ENCODE results near the gene JPH2.

JPH2 gene

GRCh38 chr20:44159711-44160110, 27.3 kb downstream of the JPH2 start:
- peaks cover 57% of the 10 kb centered on the region for H3K27me3 Mint-ChIP-seq
- no peak overlapping the region for H3K27ac Mint-ChIP-seq
- H3K9me3 Mint-ChIP-seq: peaks cover 0 to 8% of the 10 kb centered on the region in 2 donors
- ATAC-seq (no peak), DNase-seq (no peak)
- no peaks in the 10 kb centered on the region for H3K4me1 Mint-ChIP-seq
- H3K4me3 Mint-ChIP-seq: no peak overlapping the region

- ATAC-seq (no peak), DNase-seq (no peak)
- Mint-ChIP-seq H3K4me1 (no peaks in the 10 kb centered on the region), H3K27me3 (peaks cover 51% of the 10 kb centered on the region), H3K4me3 (no peak overlapping the region), H3K27ac (no peak overlapping the region), H3K9me3 (peaks cover 0 to 8% of the 10 kb centered on the region in 2 donors)
These were observed 27.9 kb downstream of the JPH2 start for GRCh38 chr20:44159125-44159524.

- Mint-ChIP-seq H3K4me1 (peaks cover 11% of the 10 kb centered on the region), H3K27ac (no peak overlapping the region), H3K9me3 (peaks cover 0 to 8% of the 10 kb centered on the region in 2 donors), H3K27me3 (peaks cover 35% of the 10 kb centered on the region), H3K4me3 (no peak overlapping the region)
- DNase-seq (no peak), ATAC-seq (no peak)
These were observed 29.9 kb downstream of the JPH2 start for GRCh38 chr20:44157061-44157460.

- no peak for ATAC-seq
- DNase-seq: no peak
- Mint-ChIP-seq H3K27ac (no peak overlapping the region), H3K4me3 (no peak overlapping the region), H3K27me3 (peaks cover 35% of the 10 kb centered on the region), H3K9me3 (peaks cover 0 to 8% of the 10 kb centered on the region in 2 donors), H3K4me1 (peaks cover 11% of the 10 kb centered on the region)
These were observed 32.4 kb downstream of the JPH2 start for GRCh38 chr20:44154521-44155001.

GRCh38 chr20:44153636-44154043, 33.3 kb downstream of the JPH2 start:
- Mint-ChIP-seq H3K4me3 (no peak overlapping the region), H3K27ac (peak overlapping the region; percentile 86 to 87), H3K27me3 (peaks cover 26% of the 10 kb centered on the region), H3K4me1 (peaks cover 11% of the 10 kb centered on the region), H3K9me3 (no peaks in the 10 kb centered on the region)
- peak; percentile 66 for ATAC-seq
- peak in 1 of 2 donors; percentile 11 for DNase-seq

GRCh38 chr20:44151621-44152416, 35.2 kb downstream of the JPH2 start:
- Mint-ChIP-seq H3K4me3 (no peak overlapping the region), H3K4me1 (peaks cover 11% of the 10 kb centered on the region)
- ATAC-seq: no peak

GRCh38 chr20:44146272-44146671, 40.7 kb downstream of the JPH2 start:
- H3K9me3 Mint-ChIP-seq: no peaks in the 10 kb centered on the region

More at GRCh38 chr20:44151621-44152416, 35.2 kb downstream of the JPH2 start:
- Mint-ChIP-seq H3K27ac (no peak overlapping the region), H3K27me3 (peaks cover 9% of the 10 kb centered on the region), H3K9me3 (no peaks in the 10 kb centered on the region)
- no peak for DNase-seq

GRCh38 chr20:44145131-44145775, 41.7 kb downstream of the JPH2 start:
- H3K27ac Mint-ChIP-seq: no peak overlapping the region
- H3K9me3 Mint-ChIP-seq: no peaks in the 10 kb centered on the region

More at GRCh38 chr20:44146272-44146671, 40.7 kb downstream of the JPH2 start:
- Mint-ChIP-seq H3K27me3 (peaks cover 15% of the 10 kb centered on the region), H3K27ac (peak overlapping the region in 1 of 2 donors; percentile 72), H3K4me1 (no peaks in the 10 kb centered on the region), H3K4me3 (no peak overlapping the region)
- ATAC-seq (no peak), DNase-seq (no peak)

GRCh38 chr20:44143936-44144335, 43.1 kb downstream of the JPH2 start:
- Mint-ChIP-seq H3K4me3 (no peak overlapping the region), H3K27me3 (peaks cover 33% of the 10 kb centered on the region), H3K9me3 (no peaks in the 10 kb centered on the region), H3K4me1 (no peaks in the 10 kb centered on the region), H3K27ac (no peak overlapping the region)
- DNase-seq (no peak), ATAC-seq (no peak)

More at GRCh38 chr20:44145131-44145775, 41.7 kb downstream of the JPH2 start:
- H3K4me1 Mint-ChIP-seq: no peaks in the 10 kb centered on the region
- no peak for DNase-seq
- peaks cover 25% of the 10 kb centered on the region for H3K27me3 Mint-ChIP-seq
- H3K4me3 Mint-ChIP-seq: no peak overlapping the region
- no peak for ATAC-seq

GRCh38 chr20:44142413-44142812, 44.6 kb downstream of the JPH2 start:
- no peaks in the 10 kb centered on the region for H3K4me1 Mint-ChIP-seq
- H3K4me3 Mint-ChIP-seq: no peak overlapping the region
- no peak for ATAC-seq
- peak overlapping the region in 1 of 2 donors; percentile 6 for H3K27ac Mint-ChIP-seq
- H3K9me3 Mint-ChIP-seq: no peaks in the 10 kb centered on the region
- peaks cover 41% of the 10 kb centered on the region for H3K27me3 Mint-ChIP-seq
- no peak for DNase-seq

GRCh38 chr20:44141873-44142272, 45.1 kb downstream of the JPH2 start:
- no peaks in the 10 kb centered on the region for H3K4me1 Mint-ChIP-seq
- no peak for ATAC-seq
- no peak overlapping the region for H3K4me3 Mint-ChIP-seq
- no peak for DNase-seq
- H3K27me3 Mint-ChIP-seq: peaks cover 41% of the 10 kb centered on the region
- no peaks in the 10 kb centered on the region for H3K9me3 Mint-ChIP-seq
- H3K27ac Mint-ChIP-seq: no peak overlapping the region

GRCh38 chr20:44138867-44139266, 48.1 kb downstream of the JPH2 start:
- H3K27me3 Mint-ChIP-seq: peaks cover 41% of the 10 kb centered on the region
- ATAC-seq (no peak), DNase-seq (no peak)
- no peak overlapping the region for H3K27ac Mint-ChIP-seq
- H3K4me1 Mint-ChIP-seq: no peaks in the 10 kb centered on the region
- no peak overlapping the region for H3K4me3 Mint-ChIP-seq
- no peaks in the 10 kb centered on the region for H3K9me3 Mint-ChIP-seq

- ATAC-seq (no peak), DNase-seq (no peak)
- Mint-ChIP-seq H3K27me3 (peaks cover 29% of the 10 kb centered on the region), H3K9me3 (no peaks in the 10 kb centered on the region), H3K4me1 (no peaks in the 10 kb centered on the region), H3K27ac (no peak overlapping the region), H3K4me3 (no peak overlapping the region)
These were observed 49.7 kb downstream of the JPH2 start for GRCh38 chr20:44137266-44137801.

GRCh38 chr20:44136579-44137265, 50.3 kb downstream of the JPH2 start:
- DNase-seq: no peak
- Mint-ChIP-seq H3K4me3 (no peak overlapping the region), H3K9me3 (no peaks in the 10 kb centered on the region), H3K4me1 (no peaks in the 10 kb centered on the region), H3K27me3 (peaks cover 26% of the 10 kb centered on the region), H3K27ac (peak overlapping the region in 1 of 2 donors; percentile 71)
- ATAC-seq: no peak

GRCh38 chr20:44135417-44136204, 51.4 kb downstream of the JPH2 start:
- Mint-ChIP-seq H3K9me3 (no peaks in the 10 kb centered on the region), H3K27ac (no peak overlapping the region), H3K27me3 (peaks cover 20% of the 10 kb centered on the region), H3K4me3 (no peak overlapping the region), H3K4me1 (no peaks in the 10 kb centered on the region)
- no peak for DNase-seq
- peak; percentile 65 for ATAC-seq
